K562 (cell line): ENCODE measurements around the gene NR2C2AP. TPM values are rescaled to one million over a fixed set of nuclear protein-coding genes. Genes with fewer than 3 reads are reported as not detected.

Experiments used
- ATF7 ChIP-seq: fragments of 450-650 bp; IDR thresholded peaks from 2 replicates; pipeline ENCODE4 v1.7.1; 2014; ENCODE audit warnings: mild to moderate bottlenecking, moderate library complexity
- CHD2 ChIP-seq: IDR thresholded peaks from 2 replicates; pipeline ENCODE4 v1.6.1; 2011; ENCODE audit warnings: low read depth, low read length
- CREB1 ChIP-seq, 2 experiments: sonication (generic) in 1 of 2; formaldehyde crosslinking in 1 of 2; IDR thresholded peaks; 2 replicates each; pipeline versions ENCODE4 v1.6.1 to v1.8.0; 2012 to 2022; ENCODE audit warnings: inconsistent platforms in 1 of 2, mild to moderate bottlenecking in 1 of 2, missing genetic modification reagents in 1 of 2, moderate library complexity in 1 of 2
- CREB3 ChIP-seq: fragments of 450-650 bp; conservative IDR thresholded peaks from 2 replicates; pipeline ENCODE4 v1.6.1; 2016; ENCODE audit warnings: missing genetic modification characterization, low read depth, mild to moderate bottlenecking, missing compliant biosample characterization, moderate library complexity
- CTCF ChIP-seq, 3 experiments: IDR thresholded peaks in 2 of 3; conservative IDR thresholded peaks in 1 of 3; 2 replicates each; pipeline ENCODE4 v1.5.1; 2011 to 2012; ENCODE audit warnings: low read length in 3 of 3, mild to moderate bottlenecking in 3 of 3, control low read depth in 2 of 3, improper control_type of control experiment in 1 of 3, inconsistent platforms in 1 of 3, low read depth in 1 of 3, mixed read lengths in 1 of 3, moderate library complexity in 1 of 3; ENCODE audit not compliant: insufficient read depth in 2 of 3
- HOMEZ ChIP-seq: fragments of 250-450 bp; sonication (Bioruptor Pico); IDR thresholded peaks from 2 replicates; pipeline ENCODE4 v1.4.0; 2020; ENCODE audit warnings: mild to moderate bottlenecking, moderate library complexity
- IRF2 ChIP-seq: sonication (generic); formaldehyde crosslinking; IDR thresholded peaks from 2 replicates; pipeline ENCODE4 v1.8.1; 2022; ENCODE audit warnings: mild to moderate bottlenecking, missing genetic modification reagents
- KDM1A ChIP-seq, 2 experiments: fragments of 450-650 bp; IDR thresholded peaks; 2 replicates each; pipeline ENCODE4 v1.6.1; 2016; ENCODE audit warnings: mild to moderate bottlenecking in 2 of 2
- PCBP2 ChIP-seq: fragments of 200-400 bp; formaldehyde crosslinking; IDR thresholded peaks from 2 replicates; pipeline ENCODE4 v1.6.1; 2018; ENCODE audit warnings: low read length, low read depth, mild to moderate bottlenecking, moderate library complexity; ENCODE audit not compliant: poor library complexity, severe bottlenecking
- RNF219 ChIP-seq: fragments of 250-450 bp; sonication (Bioruptor Pico); IDR thresholded peaks from 2 replicates; pipeline ENCODE4 v1.5.0; 2022; ENCODE audit warnings: mild to moderate bottlenecking
- SMAD1 ChIP-seq: fragments of 150-350 bp; IDR thresholded peaks from 2 replicates; pipeline ENCODE4 v1.6.1; 2014; ENCODE audit warnings: low read length, low read depth; ENCODE audit not compliant: partially characterized antibody
- SPI1 ChIP-seq: IDR thresholded peaks from 2 replicates; pipeline ENCODE4 v1.6.1; 2011; ENCODE audit warnings: low read depth, low read length, control low read depth, borderline replicate concordance
- ZFPM2 ChIP-seq: fragments of 250-450 bp; sonication (Bioruptor Pico); IDR thresholded peaks from 2 replicates; pipeline ENCODE4 v1.5.1; 2022; ENCODE audit warnings: mild to moderate bottlenecking
- ZNF217 ChIP-seq: sonication (generic); formaldehyde crosslinking; IDR thresholded peaks from 2 replicates; pipeline ENCODE4 v1.8.0; 2022; ENCODE audit warnings: mild to moderate bottlenecking, missing genetic modification reagents
- ZNF395 ChIP-seq: fragments of 200-800 bp; sonication (Bioruptor generic); IDR thresholded peaks from 2 replicates; pipeline ENCODE4 v1.6.1; 2017; ENCODE audit warnings: missing genetic modification characterization, missing compliant biosample characterization
- ZNF408 ChIP-seq: fragments of 250-450 bp; sonication (Bioruptor Pico); IDR thresholded peaks from 2 replicates; pipeline ENCODE4 v1.4.0; 2020; ENCODE audit warnings: low read depth, mild to moderate bottlenecking, moderate library complexity
- polyA plus RNA-seq, 8 experiments: library from polyadenylated mRNA; depleted of rRNA in 4 of 8; stranded (reverse) in 5 of 8; unstranded in 3 of 8; fragments of >200 nt; fragmentation: Nextera tagmentation in 2 of 8; fragmentation: Illumina TruSeq in 1 of 8; extraction: Ambion mirVana in 2 of 8; extraction: Trizol in 1 of 8; gene quantifications; 2 replicates each; pipeline versions ENCODE4 v1.2.1 to v1.2.3, GENCODE V29; 2011 to 2014; ENCODE audit warnings: inconsistent platforms in 1 of 8, missing spikeins in 1 of 8
- total RNA-seq, 7 experiments: library from RNA; depleted of rRNA in 6 of 7; stranded (reverse); fragments of >200 nt in 6 of 7; fragmentation: Illumina TruSeq in 2 of 7; extraction: Trizol in 2 of 7; gene quantifications; 2 replicates each; pipeline versions ENCODE4 v1.2.1 to v1.2.3, GENCODE V29; 2011 to 2021; ENCODE audit warnings: low replicate concordance in 1 of 7
- TF ChIP-seq, protein P1 (sequence below): fragments of 450-650 bp; IDR thresholded peaks from 2 replicates; pipeline ENCODE4 v1.6.1; 2016; ENCODE audit warnings: low read depth, mild to moderate bottlenecking, moderate library complexity

Gene NR2C2AP
- total and polyA plus RNA-seq, 9 of the 15 experiments (the other 6 are each of a cell fraction or from before 2014, with no cell fraction given), result 23.7 to 77.4 (median 32.4) TPM

- peak; percentile 12; the same call in 1 of the 2 replicates for TF ChIP-seq CREB1 (IDR thresholded peaks at IDR 0.05)
- peak; percentile 53; the same call in 1 of the 2 replicates for TF ChIP-seq CREB1 (CRISPR knock-in tag; IDR thresholded peaks at IDR 0.05)
- TF ChIP-seq HOMEZ (CRISPR knock-in tag), result no peak
- TF ChIP-seq, protein P1, sequence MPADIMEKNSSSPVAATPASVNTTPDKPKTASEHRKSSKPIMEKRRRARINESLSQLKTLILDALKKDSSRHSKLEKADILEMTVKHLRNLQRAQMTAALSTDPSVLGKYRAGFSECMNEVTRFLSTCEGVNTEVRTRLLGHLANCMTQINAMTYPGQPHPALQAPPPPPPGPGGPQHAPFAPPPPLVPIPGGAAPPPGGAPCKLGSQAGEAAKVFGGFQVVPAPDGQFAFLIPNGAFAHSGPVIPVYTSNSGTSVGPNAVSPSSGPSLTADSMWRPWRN, result no peak
- TF ChIP-seq KDM1A (IDR thresholded peaks at IDR 0.05), result no peak
- no peak for TF ChIP-seq SMAD1
- no peak for TF ChIP-seq PCBP2
- TF ChIP-seq RNF219, result no peak
- no peak for TF ChIP-seq IRF2 (CRISPR knock-in tag)
- TF ChIP-seq ATF7, result peak; percentile 76; the same call in 1 of the 2 replicates
- TF ChIP-seq CTCF (IDR thresholded peaks at IDR 0.05 in 2 of 3, conservative IDR thresholded peaks at IDR 0.05 in 1 of 3; ENCODE audit: insufficient read depth in 2 of 3, low read depth in 1 of 3, low read length in 3 of 3), result no peak
- 0 out of 2 replicates have a peak, but pooled peaks have one; percentile 39 for TF ChIP-seq CHD2
- TF ChIP-seq ZNF408 (CRISPR knock-in tag), result no peak
- no peak for TF ChIP-seq ZFPM2
- TF ChIP-seq SPI1, result peak; percentile 14; the same call in 1 of the 2 replicates
- no peak for TF ChIP-seq ZNF395
- 0 out of 2 replicates have a peak, but pooled peaks have one; percentile 33 for TF ChIP-seq CREB3
- no peak for TF ChIP-seq ZNF217 (CRISPR knock-in tag)
Measured at GRCh38 chr19:19192078-19192882, 10.9 kb downstream of the NR2C2AP start, which contains the start of the genes BORCS8 and RFXANK (continued).
